Common myeloid progenitor, CD34-positive (primary cell): ENCODE measurements around the gene SCUBE2.

ENCODE experiments used
- CTCF ChIA-PET: fragments of 350-600 bp; sonication (Branson Sonifier 250); formaldehyde crosslinking; loops from one replicate; lab custom pipeline; 2021; ENCODE audit warnings: antibody characterized with exemption; lab: Charles Lee
- POLR2A ChIA-PET: fragments of 350-600 bp; sonication (Branson Sonifier 250); formaldehyde crosslinking; loops from one replicate; lab custom pipeline; 2021; ENCODE audit warnings: antibody characterized with exemption; lab: Charles Lee
- DNase-seq, 3 donors: peaks; one replicate each; pipeline versions ENCODE4 v3.0.0 to v3.0.0-alpha.2; 2013
- H3K27ac ChIP-seq, 2 experiments: 1 replicate in 1 of 2; 2 replicates in 1 of 2; pipeline ENCODE4 v1.7.0; 2013; ENCODE audit warnings: inconsistent platforms in 2 of 2, low read length in 2 of 2, mild to moderate bottlenecking in 2 of 2, low read depth in 1 of 2, moderate library complexity in 1 of 2; ENCODE audit not compliant: severe bottlenecking in 2 of 2, insufficient read depth in 1 of 2, poor library complexity in 1 of 2
- H3K27me3 ChIP-seq, 5 experiments: replicated peaks in 2 of 5; 1 replicate in 3 of 5; 2 replicates in 2 of 5; pipeline versions ENCODE4 v1.6.1 to v1.7.0; 2013; ENCODE audit warnings: low read length in 4 of 5, mild to moderate bottlenecking in 2 of 5, moderate library complexity in 2 of 5, inconsistent platforms in 1 of 5; ENCODE audit not compliant: insufficient read depth in 5 of 5, control insufficient read depth in 4 of 5
- H3K36me3 ChIP-seq, 4 experiments: 1 replicate in 2 of 4; 2 replicates in 2 of 4; pipeline versions ENCODE4 v1.6.1 to v1.7.0; 2013; ENCODE audit warnings: low read length in 3 of 4, control low read depth in 1 of 4, mild to moderate bottlenecking in 1 of 4; ENCODE audit not compliant: control insufficient read depth in 4 of 4, insufficient read depth in 4 of 4
- H3K4me1 ChIP-seq, 4 experiments: 1 replicate in 3 of 4; 2 replicates in 1 of 4; pipeline versions ENCODE4 v1.6.1 to v1.7.1; 2013; ENCODE audit warnings: low read length in 3 of 4, mild to moderate bottlenecking in 3 of 4, control low read depth in 1 of 4, inconsistent platforms in 1 of 4, moderate library complexity in 1 of 4; ENCODE audit not compliant: control insufficient read depth in 4 of 4, insufficient read depth in 4 of 4; ENCODE audit errors: control extremely low read depth in 1 of 4
- H3K4me3 ChIP-seq, 7 experiments: 1 replicate in 4 of 7; 2 replicates in 3 of 7; pipeline versions ENCODE4 v1.5.1 to v1.7.0; 2013; ENCODE audit warnings: mild to moderate bottlenecking in 7 of 7, low read length in 6 of 7, moderate library complexity in 6 of 7, inconsistent platforms in 2 of 7, low read depth in 2 of 7, control low read depth in 1 of 7; ENCODE audit not compliant: insufficient read depth in 4 of 7, control insufficient read depth in 1 of 7; ENCODE audit errors: extremely low read depth in 1 of 7
- H3K9me3 ChIP-seq, 5 experiments: 1 replicate in 4 of 5; 2 replicates in 1 of 5; pipeline versions ENCODE4 v1.6.1 to v1.7.1; 2013; ENCODE audit warnings: low read length in 4 of 5, mild to moderate bottlenecking in 2 of 5, inconsistent platforms in 1 of 5, low read depth in 1 of 5, moderate library complexity in 1 of 5; ENCODE audit not compliant: control insufficient read depth in 4 of 5, insufficient read depth in 2 of 5; ENCODE audit errors: control extremely low read depth in 1 of 5
- WGBS: methylation state at CpG from one replicate; pipeline ENCODE4 v1.1.5; 2013; ENCODE audit not compliant: insufficient coverage; 5-methylcytosine and 5-hydroxymethylcytosine counted together

SCUBE2 gene

GRCh38 chr11:9137293-9138132 is 46.1 kb upstream of the SCUBE2 start:
- Histone ChIP-seq H3K36me3 (peaks cover 10 to 58% (median 35%) of the 10 kb centered on the region in 4 experiments), H3K27me3 (no peaks in the 10 kb centered on the region), H3K4me1 (peaks cover 0 to 27% (median 15%) of the 10 kb centered on the region in 4 experiments), H3K27ac (no peak overlapping the region), H3K4me3 (peak overlapping the region in 1 of 7 experiments; percentile 11), H3K9me3 (no peaks in the 10 kb centered on the region)
- 32% methylated on average over 10 of the region's 10 CpGs for WGBS
- CTCF ChIA-PET = interaction anchor here (0.5 to 8.6 kb wide), 32 partner anchors 9 to 429 kb away, joined by 3 to 131 read pairs (median 4); partner anchors contain the start of genes AKIP1, SCUBE2 and TMEM9B
- POLR2A ChIA-PET = interaction anchor here (0.6 to 1.0 kb wide), 2 partner anchors 14 to 225 kb away, joined by 4 read pairs; no protein-coding TSS in a partner anchor
- DNase-seq = peak; percentile 55 to 72 (median 67)

- H3K27ac ChIP-seq = no peak overlapping the region
- 100% methylated on average over 2 of the region's 2 CpGs for WGBS
- H3K27me3 ChIP-seq = no peaks in the 10 kb centered on the region
- POLR2A ChIA-PET = no interaction called here
- no peaks in the 10 kb centered on the region for H3K9me3 ChIP-seq
- H3K36me3 ChIP-seq = peaks cover 7 to 54% (median 30%) of the 10 kb centered on the region in 4 experiments
- CTCF ChIA-PET = interaction anchor here (1.5 to 8.6 kb wide), 9 partner anchors 11 to 223 kb away, joined by 4 to 131 read pairs (median 14); partner anchors contain the start of genes AKIP1 and SCUBE2
- no peak for DNase-seq
- H3K4me1 ChIP-seq = peaks cover 0 to 27% (median 15%) of the 10 kb centered on the region in 4 experiments
- H3K4me3 ChIP-seq = no peak overlapping the region
Observed at GRCh38 chr11:9136741-9137140, 45.3 kb upstream of the SCUBE2 start.

GRCh38 chr11:9133956-9134355 is 42.6 kb upstream of the SCUBE2 start:
- CTCF ChIA-PET = interaction anchor here (0.7 to 3.5 kb wide), 7 partner anchors 10 to 219 kb away, joined by 3 to 18 read pairs (median 3); no protein-coding TSS in a partner anchor
- H3K4me1 ChIP-seq = peaks cover 3 to 32% (median 21%) of the 10 kb centered on the region in 4 experiments
- peak in 2 of 3 donors; percentile 76 to 84 for DNase-seq
- no peak overlapping the region for H3K4me3 ChIP-seq
- POLR2A ChIA-PET = interaction anchor here (0.6 kb wide), 1 partner anchor 779 kb away, joined by 5 read pairs; no protein-coding TSS in a partner anchor
- H3K27ac ChIP-seq = peak overlapping the region in 1 of 2 experiments; percentile 47
- no peaks in the 10 kb centered on the region for H3K27me3 ChIP-seq
- no peaks in the 10 kb centered on the region for H3K9me3 ChIP-seq
- H3K36me3 ChIP-seq = peaks cover 0 to 32% (median 13%) of the 10 kb centered on the region in 4 experiments
- 90% methylated on average over 2 of the region's 2 CpGs for WGBS

- no peak for DNase-seq
- H3K27me3 ChIP-seq = no peaks in the 10 kb centered on the region
- no peak overlapping the region for H3K27ac ChIP-seq
- no peak overlapping the region for H3K4me3 ChIP-seq
- CTCF ChIA-PET = interaction anchor here (0.9 to 3.5 kb wide), 4 partner anchors 8 to 116 kb away, joined by 3 to 18 read pairs (median 3); no protein-coding TSS in a partner anchor
- H3K4me1 ChIP-seq = peaks cover 3 to 27% (median 18%) of the 10 kb centered on the region in 4 experiments
- no peaks in the 10 kb centered on the region for H3K9me3 ChIP-seq
- POLR2A ChIA-PET = no interaction called here
- H3K36me3 ChIP-seq = peaks cover 0 to 20% (median 8%) of the 10 kb centered on the region in 4 experiments
- 97% methylated on average over 5 of the region's 5 CpGs for WGBS
Observed at GRCh38 chr11:9132203-9132878, 40.9 kb upstream of the SCUBE2 start.

GRCh38 chr11:9130297-9130696 is 38.9 kb upstream of the SCUBE2 start:
- Histone ChIP-seq H3K9me3 (no peaks in the 10 kb centered on the region), H3K27ac (no peak overlapping the region), H3K36me3 (peaks cover 0 to 12% (median 4%) of the 10 kb centered on the region in 4 experiments), H3K27me3 (no peaks in the 10 kb centered on the region), H3K4me3 (no peak overlapping the region), H3K4me1 (peaks cover 3 to 32% (median 21%) of the 10 kb centered on the region in 4 experiments)
- 63% methylated on average over 1 of the region's 1 CpG for WGBS
- ChIA-PET CTCF (interaction anchor here (0.9 to 2.4 kb wide), 8 partner anchors 9 to 216 kb away, joined by 3 to 21 read pairs (median 7); no protein-coding TSS in a partner anchor), POLR2A (interaction anchor here (0.6 kb wide), 1 partner anchor 163 kb away, joined by 3 read pairs; no protein-coding TSS in a partner anchor)
- DNase-seq = peak; percentile 26 to 62 (median 62)

- DNase-seq = peak in 2 of 3 donors; percentile 7 to 10
- Histone ChIP-seq H3K36me3 (peaks cover 0 to 3% (median under 1%) of the 10 kb centered on the region in 4 experiments), H3K4me1 (peaks cover 3 to 16% (median 10%) of the 10 kb centered on the region in 4 experiments), H3K4me3 (no peak overlapping the region), H3K9me3 (peaks cover 0 to 7% (median 0%) of the 10 kb centered on the region in 5 experiments), H3K27me3 (no peaks in the 10 kb centered on the region), H3K27ac (no peak overlapping the region)
- ChIA-PET CTCF (interaction anchor here (1.0 kb wide), 1 partner anchor 11 kb away, joined by 5 read pairs; no protein-coding TSS in a partner anchor), POLR2A (no interaction called here)
- WGBS = 80% methylated on average over 1 of the region's 2 CpGs
Observed at GRCh38 chr11:9126636-9127035, 35.2 kb upstream of the SCUBE2 start.
